CD8-positive, alpha-beta memory T cell (primary cell): ENCODE results near the gene CNTN1. TPM values are rescaled to one million over a fixed set of nuclear protein-coding genes. Genes with fewer than 3 reads are reported as not detected.

Experiments
- CTCF ChIA-PET: fragments of 350-600 bp; sonication (Branson Sonifier 250); formaldehyde crosslinking; loops from one replicate; lab custom pipeline; 2021; ENCODE audit warnings: antibody characterized with exemption; lab: Charles Lee
- POLR2A ChIA-PET: fragments of 350-600 bp; sonication (Branson Sonifier 250); formaldehyde crosslinking; loops from one replicate; lab custom pipeline; 2021; ENCODE audit warnings: antibody characterized with exemption; lab: Charles Lee
- DNase-seq, 5 donors: peaks; one replicate each; pipeline versions ENCODE4 v3.0.0 to v3.0.0-alpha.2; 2020 to 2022; ENCODE audit warnings: mixed read lengths in 1 of 5
- H3K27ac ChIP-seq: one replicate; pipeline ENCODE4 v1.7.0; 2013; ENCODE audit warnings: low read depth, mild to moderate bottlenecking, low read length, moderate library complexity
- H3K27me3 ChIP-seq: 2 replicates; pipeline ENCODE4 v1.7.0; 2013; ENCODE audit warnings: low read length, mild to moderate bottlenecking; ENCODE audit not compliant: insufficient read depth, poor library complexity, severe bottlenecking
- H3K36me3 ChIP-seq: 2 replicates; pipeline ENCODE4 v1.7.0; 2013; ENCODE audit warnings: mild to moderate bottlenecking, low read length, moderate library complexity; ENCODE audit not compliant: insufficient read depth
- H3K4me1 ChIP-seq: 2 replicates; pipeline ENCODE4 v1.7.0; 2013; ENCODE audit warnings: mild to moderate bottlenecking, low read length, moderate library complexity; ENCODE audit not compliant: insufficient read depth
- H3K4me3 ChIP-seq: 2 replicates; pipeline ENCODE4 v1.7.0; 2013; ENCODE audit warnings: mild to moderate bottlenecking, low read length
- H3K9me3 ChIP-seq: 2 replicates; pipeline ENCODE4 v1.7.0; 2013; ENCODE audit warnings: mild to moderate bottlenecking, low read length
- H3K27ac Mint-ChIP-seq, 8 donors: one replicate each; pipeline ENCODE4 v1.8.0; 2020 to 2021; ENCODE audit warnings: mixed read lengths in 8 of 8, mild to moderate bottlenecking in 6 of 8, inconsistent platforms in 3 of 8, moderate library complexity in 3 of 8
- H3K27me3 Mint-ChIP-seq, 2 donors: one replicate each; pipeline ENCODE4 v1.8.0; 2020 to 2021; ENCODE audit warnings: mixed read lengths in 2 of 2, mild to moderate bottlenecking in 1 of 2, moderate library complexity in 1 of 2
- H3K36me3 Mint-ChIP-seq, 3 donors: one replicate each; pipeline ENCODE4 v1.8.0; 2020 to 2021; ENCODE audit warnings: mixed read lengths in 3 of 3, inconsistent platforms in 1 of 3, mild to moderate bottlenecking in 1 of 3
- H3K4me1 Mint-ChIP-seq, 3 donors: one replicate each; pipeline ENCODE4 v1.8.0; 2020 to 2021; ENCODE audit warnings: mixed read lengths in 3 of 3, inconsistent platforms in 1 of 3, mild to moderate bottlenecking in 1 of 3
- H3K4me3 Mint-ChIP-seq, 7 donors: one replicate each; pipeline ENCODE4 v1.8.0; 2020 to 2021; ENCODE audit warnings: mixed read lengths in 7 of 7, mild to moderate bottlenecking in 6 of 7, moderate library complexity in 4 of 7, inconsistent platforms in 2 of 7
- H3K9me3 Mint-ChIP-seq, 5 donors: one replicate each; pipeline ENCODE4 v1.8.0; 2020 to 2022; ENCODE audit warnings: mixed read lengths in 5 of 5, mild to moderate bottlenecking in 3 of 5, moderate library complexity in 2 of 5, inconsistent platforms in 1 of 5
- polyA plus RNA-seq: library from polyadenylated mRNA; unstranded; fragments of 300-500 nt; fragmentation: Illumina TruSeq; gene quantifications from one replicate; pipeline ENCODE4 v1.2.3, GENCODE V29; 2021
- total RNA-seq, 2 experiments: library from RNA; stranded (reverse); gene quantifications; one replicate each; pipeline ENCODE4 v1.2.3, GENCODE V29; 2021

Gene CNTN1
- total and polyA plus RNA-seq, 3 experiments from 2014 or later: not detected

DNA sequence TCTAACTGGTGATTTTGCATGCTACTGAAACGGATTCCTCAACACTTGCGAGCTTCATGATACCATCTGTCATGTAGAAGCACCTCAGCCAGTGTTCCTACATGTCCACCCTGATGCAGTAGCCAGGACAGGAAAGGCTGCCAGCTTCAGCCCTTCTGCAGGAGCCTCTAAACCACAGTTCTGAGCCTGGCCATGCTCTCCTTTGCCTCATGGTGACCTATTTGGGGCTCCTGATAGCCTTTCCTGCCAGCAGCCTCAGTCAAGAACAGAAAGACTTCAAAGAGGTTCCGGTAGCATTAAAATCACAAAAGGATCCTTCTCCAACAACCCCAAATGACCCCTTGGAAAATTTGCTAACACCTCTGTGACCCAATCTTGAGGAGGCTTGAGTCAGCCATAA is 96.0 kb downstream of the CNTN1 start:
- H3K36me3 ChIP-seq: no peaks in the 10 kb centered on the region
- no peak overlapping the region for H3K27ac Mint-ChIP-seq
- no peak overlapping the region for H3K4me3 ChIP-seq
- no peaks in the 10 kb centered on the region for H3K4me1 Mint-ChIP-seq
- H3K4me1 ChIP-seq: no peaks in the 10 kb centered on the region
- POLR2A ChIA-PET: no interaction called here
- no peaks in the 10 kb centered on the region for H3K27me3 ChIP-seq
- CTCF ChIA-PET: no interaction called here
- H3K27me3 Mint-ChIP-seq: no peaks in the 10 kb centered on the region
- no peaks in the 10 kb centered on the region for H3K9me3 ChIP-seq
- H3K9me3 Mint-ChIP-seq: peaks cover 0 to 21% (median 4%) of the 10 kb centered on the region in 5 donors
- DNase-seq: no peak
- H3K36me3 Mint-ChIP-seq: no peaks in the 10 kb centered on the region
- H3K27ac ChIP-seq: no peak overlapping the region
- H3K4me3 Mint-ChIP-seq: no peak overlapping the region

DNA sequence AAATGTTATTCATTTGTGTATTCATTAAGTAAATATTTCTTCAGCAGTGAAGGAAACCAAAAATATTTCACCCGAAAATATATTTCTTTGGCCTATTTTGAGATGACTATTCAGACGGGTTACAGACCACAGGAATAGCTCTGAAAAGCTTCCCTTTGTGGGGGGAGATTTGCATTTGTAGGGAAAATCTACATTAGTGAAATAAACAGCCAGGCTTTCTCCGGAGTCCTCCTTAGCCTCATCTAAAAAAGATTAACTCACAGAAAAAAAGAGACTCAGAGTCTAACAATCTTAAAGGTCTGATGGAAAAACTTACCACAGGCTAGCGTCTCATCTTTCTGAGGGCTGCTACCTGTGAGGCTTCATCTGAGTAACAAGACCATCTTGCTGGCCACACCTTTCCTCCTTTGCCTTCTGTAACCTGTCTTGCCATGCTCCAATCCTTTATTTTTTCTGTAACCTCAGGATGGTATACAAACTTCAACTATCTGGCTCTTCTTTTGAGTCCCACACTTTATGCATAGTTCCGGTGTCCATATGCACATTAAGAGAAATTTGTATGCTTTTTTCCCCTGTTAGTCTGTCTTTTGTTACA is 100.7 kb downstream of the CNTN1 start:
- Mint-ChIP-seq H3K27ac (no peak overlapping the region), H3K4me3 (no peak overlapping the region), H3K4me1 (no peaks in the 10 kb centered on the region), H3K9me3 (peaks cover 0 to 13% (median 0%) of the 10 kb centered on the region in 5 donors), H3K36me3 (no peaks in the 10 kb centered on the region), H3K27me3 (no peaks in the 10 kb centered on the region)
- Histone ChIP-seq H3K4me3 (no peak overlapping the region), H3K4me1 (no peaks in the 10 kb centered on the region), H3K27me3 (no peaks in the 10 kb centered on the region), H3K9me3 (no peaks in the 10 kb centered on the region), H3K27ac (no peak overlapping the region), H3K36me3 (no peaks in the 10 kb centered on the region)
- POLR2A ChIA-PET: no interaction called here
- CTCF ChIA-PET: no interaction called here
- no peak for DNase-seq

DNA sequence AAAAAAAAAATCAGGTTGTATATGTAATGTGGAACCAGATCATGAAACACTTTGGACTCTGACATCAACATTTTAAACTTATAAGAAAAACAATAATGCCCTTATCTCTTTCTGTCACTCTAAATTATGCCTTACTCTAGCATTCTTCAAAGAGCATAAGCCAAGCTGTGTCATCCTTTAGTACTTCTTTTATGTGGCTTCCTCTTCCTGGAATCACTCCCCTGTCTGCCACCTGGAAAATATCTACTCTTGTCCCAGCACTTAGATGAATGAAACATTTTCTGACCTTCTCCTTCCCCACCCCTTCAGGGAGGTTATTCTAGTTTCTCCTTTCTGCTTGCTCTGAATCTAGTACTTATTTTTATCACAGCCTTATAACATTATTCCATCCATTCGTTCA is 101.2 kb downstream of the CNTN1 start:
- DNase-seq: no peak
- H3K9me3 Mint-ChIP-seq: peaks cover 0 to 13% (median 0%) of the 10 kb centered on the region in 5 donors
- H3K27ac ChIP-seq: no peak overlapping the region
- H3K4me3 ChIP-seq: no peak overlapping the region
- H3K27me3 ChIP-seq: no peaks in the 10 kb centered on the region
- ChIA-PET POLR2A (no interaction called here), CTCF (no interaction called here)
- H3K27me3 Mint-ChIP-seq: no peaks in the 10 kb centered on the region
- H3K4me3 Mint-ChIP-seq: no peak overlapping the region
- no peaks in the 10 kb centered on the region for H3K9me3 ChIP-seq
- H3K27ac Mint-ChIP-seq: no peak overlapping the region
- H3K36me3 ChIP-seq: no peaks in the 10 kb centered on the region
- no peaks in the 10 kb centered on the region for H3K36me3 Mint-ChIP-seq
- H3K4me1 ChIP-seq: no peaks in the 10 kb centered on the region
- no peaks in the 10 kb centered on the region for H3K4me1 Mint-ChIP-seq

DNA sequence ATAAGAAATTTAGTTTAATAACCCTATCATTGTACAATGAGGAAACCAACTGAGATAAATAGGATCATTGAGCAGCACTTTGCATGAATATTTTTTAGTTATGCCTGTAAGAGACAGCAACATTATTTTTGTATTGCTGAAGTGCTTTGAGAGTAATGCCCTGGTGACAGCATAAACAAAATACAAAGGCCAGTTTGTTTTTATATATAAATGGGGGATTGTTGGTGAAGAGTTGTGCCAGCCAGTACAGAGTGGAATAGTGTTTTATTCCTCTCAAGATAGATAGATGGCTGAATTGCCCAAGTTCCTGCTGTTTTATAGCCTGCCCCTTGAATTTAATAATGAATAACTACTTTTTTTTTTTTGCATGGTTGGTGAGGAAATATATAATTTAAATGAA is 101.8 kb downstream of the CNTN1 start:
- Mint-ChIP-seq H3K4me3 (no peak overlapping the region), H3K27me3 (no peaks in the 10 kb centered on the region), H3K36me3 (no peaks in the 10 kb centered on the region), H3K4me1 (no peaks in the 10 kb centered on the region), H3K27ac (no peak overlapping the region), H3K9me3 (peaks cover 0 to 10% (median 0%) of the 10 kb centered on the region in 5 donors)
- ChIA-PET CTCF (no interaction called here), POLR2A (no interaction called here)
- no peak overlapping the region for H3K27ac ChIP-seq
- H3K4me3 ChIP-seq: no peak overlapping the region
- H3K4me1 ChIP-seq: no peaks in the 10 kb centered on the region
- no peak for DNase-seq
- H3K27me3 ChIP-seq: no peaks in the 10 kb centered on the region
- no peaks in the 10 kb centered on the region for H3K36me3 ChIP-seq
- no peaks in the 10 kb centered on the region for H3K9me3 ChIP-seq

DNA sequence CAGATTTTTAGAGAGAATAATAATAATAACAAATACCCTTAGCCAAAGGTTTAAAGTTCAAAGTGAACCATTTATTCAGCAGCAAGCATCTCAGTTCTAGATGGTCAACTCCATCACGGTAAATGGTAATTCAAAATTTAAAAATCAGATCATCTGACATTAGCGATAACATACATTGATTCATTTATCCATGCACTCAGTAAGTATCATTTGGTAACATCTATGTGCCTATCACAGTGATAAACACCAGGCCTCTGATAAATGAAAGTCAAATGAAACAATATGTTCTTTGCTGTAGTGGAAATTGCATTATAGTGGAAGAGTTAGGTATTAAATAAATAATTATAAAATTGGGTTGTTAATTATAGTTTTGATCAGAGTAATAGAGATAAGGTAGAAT is 108.8 kb downstream of the CNTN1 start:
- Mint-ChIP-seq H3K27me3 (no peaks in the 10 kb centered on the region), H3K36me3 (no peaks in the 10 kb centered on the region), H3K27ac (no peak overlapping the region), H3K4me3 (no peak overlapping the region), H3K4me1 (no peaks in the 10 kb centered on the region), H3K9me3 (peaks cover 0 to 6% (median 2%) of the 10 kb centered on the region in 5 donors)
- CTCF ChIA-PET: no interaction called here
- POLR2A ChIA-PET: no interaction called here
- Histone ChIP-seq H3K27me3 (no peaks in the 10 kb centered on the region), H3K4me1 (no peaks in the 10 kb centered on the region), H3K4me3 (no peak overlapping the region), H3K36me3 (no peaks in the 10 kb centered on the region), H3K9me3 (no peaks in the 10 kb centered on the region), H3K27ac (no peak overlapping the region)
- DNase-seq: no peak

DNA sequence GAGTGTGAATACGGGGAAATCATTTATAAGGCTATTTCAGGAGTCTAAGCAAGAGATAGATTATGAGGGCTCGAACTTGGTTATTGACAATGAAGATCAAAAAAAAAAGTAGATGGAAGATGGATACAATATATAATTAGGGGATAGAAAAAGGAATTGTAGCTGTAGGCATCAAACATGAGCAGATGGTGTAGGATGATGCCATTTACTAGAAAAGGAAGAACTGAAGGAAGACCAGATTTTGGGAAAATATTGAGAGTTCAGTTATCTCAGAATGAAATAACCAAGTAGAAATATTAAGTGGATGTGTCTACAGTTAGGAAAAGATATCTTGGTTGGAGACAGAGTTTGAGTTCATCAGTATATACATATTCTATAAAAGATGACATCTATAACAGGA is 109.6 kb downstream of the CNTN1 start:
- no peaks in the 10 kb centered on the region for H3K4me1 ChIP-seq
- CTCF ChIA-PET: no interaction called here
- Mint-ChIP-seq H3K27me3 (no peaks in the 10 kb centered on the region), H3K36me3 (no peaks in the 10 kb centered on the region), H3K9me3 (peaks cover 0 to 6% (median 3%) of the 10 kb centered on the region in 5 donors), H3K4me3 (no peak overlapping the region), H3K4me1 (no peaks in the 10 kb centered on the region), H3K27ac (no peak overlapping the region)
- H3K9me3 ChIP-seq: no peaks in the 10 kb centered on the region
- no peak for DNase-seq
- no peaks in the 10 kb centered on the region for H3K36me3 ChIP-seq
- H3K27me3 ChIP-seq: no peaks in the 10 kb centered on the region
- H3K4me3 ChIP-seq: no peak overlapping the region
- no peak overlapping the region for H3K27ac ChIP-seq
- POLR2A ChIA-PET: no interaction called here

DNA sequence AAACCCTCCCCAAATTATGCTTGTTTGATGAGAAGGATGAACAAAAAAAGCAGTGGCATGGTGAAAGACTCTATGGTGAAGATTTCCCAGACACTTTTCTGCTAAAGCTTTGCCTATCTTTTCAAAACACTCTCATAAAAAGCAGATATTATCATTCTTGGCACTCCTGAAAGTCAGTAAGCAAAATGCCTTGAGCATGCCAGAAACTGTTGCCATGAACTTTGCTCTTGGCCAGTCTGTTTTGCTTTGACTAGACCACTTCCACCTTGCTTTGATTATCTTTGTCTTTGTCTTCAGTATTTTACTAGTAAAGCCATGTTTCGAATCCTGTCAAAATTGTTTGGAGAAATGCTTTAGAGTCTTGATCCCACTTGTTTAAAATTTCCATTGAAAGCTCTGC is 110.4 kb downstream of the CNTN1 start:
- no peaks in the 10 kb centered on the region for H3K4me1 Mint-ChIP-seq
- ChIA-PET CTCF (no interaction called here), POLR2A (no interaction called here)
- DNase-seq: no peak
- H3K27ac Mint-ChIP-seq: no peak overlapping the region
- Histone ChIP-seq H3K36me3 (no peaks in the 10 kb centered on the region), H3K9me3 (no peaks in the 10 kb centered on the region), H3K4me3 (no peak overlapping the region), H3K27me3 (no peaks in the 10 kb centered on the region), H3K4me1 (no peaks in the 10 kb centered on the region), H3K27ac (no peak overlapping the region)
- H3K36me3 Mint-ChIP-seq: no peaks in the 10 kb centered on the region
- H3K4me3 Mint-ChIP-seq: no peak overlapping the region
- peaks cover 0 to 6% (median 4%) of the 10 kb centered on the region in 5 donors for H3K9me3 Mint-ChIP-seq
- H3K27me3 Mint-ChIP-seq: no peaks in the 10 kb centered on the region

DNA sequence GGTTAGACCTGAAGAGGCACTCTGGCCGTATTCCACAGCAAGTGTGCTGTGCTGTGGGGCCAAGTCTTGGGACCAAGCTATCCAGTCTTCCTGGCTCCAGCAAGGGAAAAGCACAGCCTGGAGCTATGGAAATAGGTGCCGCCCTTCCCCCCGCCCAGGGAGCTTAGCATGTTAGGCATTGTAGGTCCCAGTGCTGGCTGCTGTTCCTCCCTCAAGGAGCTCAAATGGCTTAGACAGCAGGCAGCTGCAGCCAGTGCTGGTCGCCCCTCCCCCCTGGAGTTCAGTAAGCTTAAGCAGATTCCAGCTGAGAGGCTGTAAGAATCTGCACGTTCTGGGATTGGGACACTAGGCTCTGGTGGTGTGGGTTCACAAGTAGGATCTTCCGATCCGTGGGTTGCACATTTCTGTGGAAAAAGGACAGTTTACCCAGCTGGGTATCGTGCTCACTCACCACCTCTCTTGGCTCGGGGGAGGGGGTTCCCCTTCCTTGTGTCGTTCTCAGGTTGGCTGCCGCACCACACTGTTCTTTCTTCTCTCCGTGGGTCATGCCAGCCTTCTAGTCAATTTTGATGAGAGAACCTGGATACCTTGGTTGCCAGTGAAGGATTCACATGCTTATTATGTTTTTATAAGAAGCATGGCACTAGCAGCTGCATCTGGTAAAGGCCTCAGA is 127.3 kb downstream of the CNTN1 start:
- no peak for DNase-seq
- POLR2A ChIA-PET: no interaction called here
- H3K4me1 ChIP-seq: no peaks in the 10 kb centered on the region
- no peak overlapping the region for H3K27ac ChIP-seq
- H3K9me3 ChIP-seq: no peaks in the 10 kb centered on the region
- no peaks in the 10 kb centered on the region for H3K36me3 ChIP-seq
- H3K27me3 Mint-ChIP-seq: no peaks in the 10 kb centered on the region
- H3K36me3 Mint-ChIP-seq: no peaks in the 10 kb centered on the region
- no peaks in the 10 kb centered on the region for H3K4me1 Mint-ChIP-seq
- CTCF ChIA-PET: no interaction called here
- no peak overlapping the region for H3K27ac Mint-ChIP-seq
- H3K4me3 Mint-ChIP-seq: no peak overlapping the region
- peaks cover 1 to 23% (median 8%) of the 10 kb centered on the region in 5 donors for H3K9me3 Mint-ChIP-seq
- H3K4me3 ChIP-seq: no peak overlapping the region
- no peaks in the 10 kb centered on the region for H3K27me3 ChIP-seq
